Fibroblast of pulmonary artery (primary cell): ENCODE measurements around the gene QSER1.
A peak's percentile ranks its signal among the peaks of the same experiment; 100 is the strongest.
"Not testable (repeated sequence)": the region's sequence is repeated elsewhere in the genome, so short reads cannot be mapped to it uniquely, and the experiment has no call there.

ENCODE experiments used
- DNase-seq: peaks from one replicate; pipeline ENCODE4 v3.0.0-alpha.2; 2010; ENCODE audit warnings: low read depth
- H3K4me3 ChIP-seq: replicated peaks from 2 replicates; pipeline ENCODE4 v1.5.1; 2011; ENCODE audit warnings: low read depth, mild to moderate bottlenecking, control low read depth, low read length, moderate library complexity
- CTCF ChIP-seq: IDR thresholded peaks from 2 replicates; pipeline ENCODE4 v1.5.1; 2011; ENCODE audit warnings: mild to moderate bottlenecking, control low read depth, low read length, inconsistent platforms; ENCODE audit errors: missing control alignments

QSER1 gene

GRCh38 chr11:32858731-32859130 lies 33.9 kb upstream of the QSER1 start:
- H3K4me3 ChIP-seq, result no peak overlapping the region
- peak; percentile 18 for TF ChIP-seq CTCF
- DNase-seq, result no peak

GRCh38 chr11:32861850-32862577 lies 30.6 kb upstream of the QSER1 start:
- H3K4me3 ChIP-seq, result no peak overlapping the region
- no peak for TF ChIP-seq CTCF
- no peak for DNase-seq

- DNase-seq, result no peak
- TF ChIP-seq CTCF, result no peak
- no peak overlapping the region for H3K4me3 ChIP-seq
These were observed 28.1 kb upstream of the QSER1 start for GRCh38 chr11:32864555-32864954.

- not testable (repeated sequence) for H3K4me3 ChIP-seq
These were observed 23.9 kb upstream of the QSER1 start for GRCh38 chr11:32868752-32869151.

GRCh38 chr11:32870676-32871075 lies 21.9 kb upstream of the QSER1 start:
- peak; percentile 8 for DNase-seq
- no peak overlapping the region for H3K4me3 ChIP-seq
- TF ChIP-seq CTCF, result peak; percentile 34

More at GRCh38 chr11:32868752-32869151, 23.9 kb upstream of the QSER1 start:
- not testable (repeated sequence) for DNase-seq

GRCh38 chr11:32874132-32874531 lies 18.5 kb upstream of the QSER1 start:
- DNase-seq, result no peak
- no peak for TF ChIP-seq CTCF
- H3K4me3 ChIP-seq, result no peak overlapping the region

GRCh38 chr11:32881286-32881685 lies 11.3 kb upstream of the QSER1 start:
- DNase-seq, result no peak
- TF ChIP-seq CTCF, result no peak
- no peak overlapping the region for H3K4me3 ChIP-seq
